LoVo (cell line): ENCODE results near the gene MTUS2.

ENCODE experiments used
- DNase-seq: peaks from one replicate; pipeline ENCODE4 v3.0.0-alpha.2; 2016; ENCODE audit warnings: low spot score

The MTUS2 gene

DNA sequence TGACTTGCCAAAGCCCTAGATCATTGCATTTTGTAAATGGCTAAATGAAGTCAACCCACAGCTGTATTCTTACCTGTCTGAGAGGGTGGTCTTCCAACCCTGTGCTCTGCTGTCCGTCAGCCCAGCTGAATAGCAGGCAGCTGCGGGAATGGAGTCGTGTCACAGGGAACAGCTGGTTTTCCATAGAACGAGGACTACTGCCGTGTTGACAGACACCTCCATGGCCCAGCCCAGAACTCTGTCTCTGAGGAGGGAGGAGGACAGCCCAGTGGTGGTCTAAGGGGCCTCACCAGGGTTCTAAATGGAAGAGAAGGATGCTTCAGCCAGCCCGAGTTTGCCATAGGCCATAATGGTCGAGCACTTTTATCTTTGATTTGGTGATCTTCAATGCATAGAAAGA lies 664.7 kb downstream of the MTUS2 start:
- DNase-seq = no peak

DNA sequence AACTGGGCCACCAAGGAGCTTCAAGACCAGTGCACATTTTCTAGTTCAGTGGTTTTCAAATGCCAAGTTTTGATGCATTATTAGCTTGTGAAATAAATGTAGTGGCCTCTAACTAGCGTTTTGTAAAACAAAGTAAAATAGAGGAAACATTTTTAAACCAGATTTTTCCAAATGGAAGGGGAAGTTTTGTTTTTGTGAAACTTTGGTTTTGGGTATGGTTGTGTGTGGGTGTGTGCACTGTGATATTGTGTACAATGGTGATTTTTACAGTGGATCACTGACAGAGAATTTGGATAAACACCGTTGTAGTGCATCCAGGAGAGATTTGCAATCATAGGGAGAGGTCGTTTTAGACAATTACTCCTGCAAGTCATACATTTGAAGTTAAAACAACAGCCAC lies 666.4 kb downstream of the MTUS2 start:
- no peak for DNase-seq

GRCh38 chr13:29487466-29488454 lies 667.6 kb downstream of the MTUS2 start:
- DNase-seq = no peak

DNA sequence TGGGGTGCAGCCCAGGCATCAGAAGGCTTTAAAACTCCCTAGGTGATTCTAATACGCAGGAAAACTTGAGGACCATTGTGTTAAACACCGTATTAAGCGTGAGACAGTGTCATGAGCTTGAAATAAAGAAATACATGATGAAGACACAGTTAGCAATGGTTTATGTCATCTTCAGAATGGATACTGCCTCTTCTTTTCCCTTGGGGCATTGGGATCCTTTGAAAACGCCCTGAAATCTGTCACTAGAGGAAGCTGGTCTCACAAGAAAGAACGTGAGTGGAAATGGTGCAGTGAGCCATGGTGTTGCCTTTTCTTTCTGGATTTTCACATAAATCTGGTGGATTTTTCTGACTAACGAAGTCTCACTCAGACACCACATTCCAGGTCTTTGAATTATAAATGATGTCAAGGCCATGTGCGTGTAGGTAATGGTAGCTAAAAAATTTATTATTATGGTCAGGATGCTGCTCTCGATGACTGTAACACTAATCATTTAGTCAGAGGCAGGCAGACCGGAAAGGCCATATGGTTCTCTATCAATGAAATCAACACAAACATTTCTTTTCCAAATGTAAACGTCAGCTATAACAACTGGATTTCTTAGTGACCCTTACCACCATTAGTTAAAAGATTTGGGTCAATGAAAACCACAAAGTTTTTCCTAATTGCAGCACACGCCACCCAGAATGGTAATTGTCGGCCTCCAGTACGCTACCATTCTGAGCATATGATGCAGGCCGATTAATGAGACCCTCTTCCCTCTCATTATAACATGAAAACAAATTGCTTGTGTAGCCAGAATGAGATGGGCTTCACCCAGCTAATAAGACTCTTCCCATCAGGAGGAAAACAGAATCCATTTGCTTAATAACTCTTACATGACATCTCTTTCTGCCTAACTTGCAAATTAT lies 669.8 kb downstream of the MTUS2 start:
- DNase-seq = no peak

DNA sequence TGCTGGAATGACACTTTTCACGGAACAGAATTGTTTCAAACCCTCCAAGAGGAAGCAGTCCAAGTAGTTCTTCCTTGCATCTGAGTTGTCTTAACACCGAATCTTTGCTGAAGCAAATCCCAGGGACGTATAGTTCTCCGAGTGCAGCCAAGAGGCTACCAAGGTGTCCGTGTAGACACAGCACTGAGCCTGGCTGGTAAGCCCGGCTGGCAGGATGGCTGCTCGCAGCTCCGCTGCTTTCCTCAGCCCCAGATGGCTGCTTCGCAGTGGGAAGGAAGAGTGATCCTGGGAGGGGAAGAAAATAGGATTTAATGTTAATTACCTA lies 670.4 kb downstream of the MTUS2 start:
- DNase-seq = no peak

GRCh38 chr13:29491248-29491647 lies 671.1 kb downstream of the MTUS2 start:
- no peak for DNase-seq

- no peak for DNase-seq
These were observed 673.7 kb downstream of the MTUS2 start for GRCh38 chr13:29493796-29494195.

DNA sequence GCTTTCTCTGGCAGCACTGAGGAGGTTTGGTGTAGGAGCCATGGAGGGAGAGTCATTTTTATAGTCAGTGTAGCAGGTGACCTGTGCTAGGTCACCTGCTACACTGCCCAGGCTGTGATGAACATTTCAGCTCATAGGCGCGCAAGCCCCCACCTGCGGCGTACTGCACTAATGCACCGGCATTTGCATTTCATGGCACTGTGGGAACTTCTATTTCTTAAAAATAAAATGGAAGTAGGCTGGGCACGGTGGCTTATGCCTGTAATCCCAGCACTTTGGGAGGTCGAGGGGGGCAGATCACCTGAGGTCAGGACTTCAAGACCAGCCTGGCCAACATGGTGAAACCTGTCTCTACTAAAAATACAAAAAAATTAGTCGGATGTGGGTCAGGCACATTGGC lies 674.4 kb downstream of the MTUS2 start:
- DNase-seq = no peak

DNA sequence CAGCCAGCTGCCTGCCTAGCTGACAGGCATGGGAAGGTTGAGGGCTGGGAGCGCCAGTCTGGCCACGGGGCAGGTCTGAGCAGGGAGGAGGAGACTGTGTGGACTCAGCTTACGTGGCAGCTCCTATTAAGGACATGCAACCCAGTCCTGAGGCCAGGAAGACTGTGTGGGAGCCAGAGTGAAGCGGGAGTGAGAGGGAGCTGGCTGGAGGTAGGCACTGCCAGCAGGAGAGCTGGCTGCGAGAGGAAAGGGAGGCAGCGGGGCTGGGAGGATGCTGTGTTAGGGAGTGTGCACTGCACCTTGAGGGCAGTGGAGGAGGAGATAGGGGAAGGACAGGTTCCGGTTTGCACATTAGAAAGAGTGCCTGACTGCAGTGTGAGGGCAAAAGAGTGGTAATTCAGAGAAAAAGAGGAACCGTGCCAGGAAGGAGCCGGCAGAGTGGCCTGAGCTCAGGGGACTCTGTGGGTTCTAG lies 676.1 kb downstream of the MTUS2 start:
- DNase-seq = no peak

GRCh38 chr13:29497137-29497654 lies 677.1 kb downstream of the MTUS2 start:
- DNase-seq = no peak

DNA sequence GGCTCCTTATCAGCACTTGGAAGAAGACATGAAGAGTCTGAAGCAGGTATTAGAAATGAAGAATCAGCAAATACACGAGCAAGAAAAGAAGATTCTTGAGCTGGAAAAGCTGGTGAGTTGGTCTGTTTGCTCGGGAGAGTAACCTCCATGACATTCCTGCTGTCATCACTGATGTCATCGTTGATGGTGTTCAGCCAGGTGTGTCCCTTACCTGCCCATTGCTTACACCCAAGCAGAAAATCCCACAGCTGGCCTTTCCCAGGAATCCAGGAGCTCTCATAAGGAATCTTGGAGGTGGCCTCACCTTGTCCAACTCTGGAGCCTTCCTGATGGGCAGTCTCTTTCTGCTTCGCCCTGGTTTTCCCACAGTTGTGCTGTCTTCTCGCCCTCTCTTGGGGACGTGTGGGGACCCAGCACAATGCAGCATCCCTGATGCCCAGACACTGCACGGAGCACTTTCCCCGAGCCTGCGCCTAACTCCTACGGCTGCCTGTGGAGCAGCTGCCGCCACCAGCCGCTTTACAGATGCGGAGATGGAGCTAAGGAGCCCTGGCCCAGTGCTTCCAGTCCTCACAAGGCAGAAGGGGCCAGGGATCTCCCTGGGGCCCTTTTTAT lies 678.4 kb downstream of the MTUS2 start:
- no peak for DNase-seq

- DNase-seq = no peak
These were observed 679.5 kb downstream of the MTUS2 start for GRCh38 chr13:29499506-29500165.

DNA sequence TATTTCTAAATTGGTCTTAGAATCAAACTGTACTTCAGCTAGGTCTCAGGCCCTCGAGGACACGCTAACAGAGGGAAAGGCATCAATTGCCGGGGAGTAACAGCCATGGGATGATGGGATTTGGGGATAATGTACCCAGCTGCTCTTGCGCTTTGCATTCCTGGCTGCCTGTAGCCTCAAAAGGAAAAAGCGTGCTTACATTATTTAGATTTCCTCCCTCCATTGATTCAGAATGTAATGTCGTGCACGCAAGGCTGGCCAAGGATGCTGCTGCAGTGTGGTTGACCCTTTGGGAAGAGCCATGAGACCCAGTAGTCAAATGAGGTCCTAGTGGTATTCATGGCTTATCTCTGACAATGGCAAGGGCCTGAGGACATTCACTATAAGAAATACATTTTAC lies 680.2 kb downstream of the MTUS2 start:
- DNase-seq = no peak

- DNase-seq = no peak
These were observed 681.5 kb downstream of the MTUS2 start for GRCh38 chr13:29501674-29502073.

DNA sequence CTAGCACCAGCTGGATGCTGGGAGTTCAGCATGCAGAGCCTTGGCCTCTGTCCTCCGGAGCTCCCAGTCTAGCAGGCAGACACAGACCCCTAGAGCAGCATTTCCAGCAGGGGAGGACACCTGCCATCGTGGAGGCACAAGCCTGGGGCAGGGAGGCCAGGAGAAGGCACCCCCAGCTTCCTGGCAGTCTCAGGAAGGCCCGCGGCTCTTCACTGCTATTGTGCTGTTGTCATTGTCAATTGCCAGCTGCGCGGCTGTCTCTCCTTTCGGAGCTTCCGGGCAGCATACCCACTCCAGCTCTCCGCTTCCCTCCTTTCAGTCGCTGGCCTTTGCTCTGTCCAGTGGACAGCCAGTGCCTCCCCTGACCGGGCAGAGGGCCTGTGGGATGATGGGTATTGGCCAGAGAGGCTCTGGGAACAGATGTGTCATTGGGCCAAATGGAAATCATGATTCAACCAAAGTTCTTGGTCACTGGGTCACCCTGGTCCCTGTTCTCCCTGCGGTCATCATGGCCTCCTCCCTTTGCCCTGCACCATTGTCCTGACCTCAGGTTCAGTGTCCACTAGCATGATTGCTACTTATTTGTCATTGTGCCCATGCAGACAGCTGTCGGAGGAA lies 682.4 kb downstream of the MTUS2 start:
- no peak for DNase-seq

DNA sequence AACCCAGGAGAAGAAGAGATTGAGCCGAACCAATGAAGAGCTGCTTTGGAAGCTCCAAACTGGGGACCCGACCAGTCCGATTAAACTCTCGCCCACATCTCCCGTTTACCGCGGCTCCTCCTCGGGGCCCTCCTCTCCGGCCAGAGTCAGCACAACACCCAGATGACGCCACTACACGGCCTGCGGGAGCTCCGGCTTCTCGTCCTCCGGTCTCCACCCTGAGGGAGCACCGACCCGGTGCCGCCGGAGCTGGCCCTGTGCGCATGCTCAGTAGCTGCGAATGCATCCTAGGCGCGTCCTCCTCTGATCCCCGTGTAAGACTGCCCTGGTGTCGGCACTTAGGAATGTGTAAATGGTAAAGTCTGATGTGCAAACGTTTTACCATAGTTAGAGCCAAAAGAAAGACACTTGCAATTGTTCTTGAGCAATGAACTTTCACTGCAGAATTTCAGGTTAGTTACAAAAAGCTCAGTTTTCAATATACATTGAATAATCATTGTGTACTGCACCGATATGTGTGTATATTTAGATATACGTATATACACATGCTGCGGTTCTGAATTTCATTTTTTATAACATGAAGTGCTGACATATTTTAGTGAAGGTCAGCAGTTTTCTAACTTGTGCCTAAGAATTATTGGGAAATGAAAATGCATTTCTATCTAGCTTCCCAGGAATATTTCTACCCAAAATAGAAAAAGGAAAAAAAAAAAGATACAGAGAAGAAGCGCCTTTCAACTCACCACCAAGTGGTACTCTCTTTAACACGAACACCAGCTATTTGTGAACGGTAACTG lies 683.1 kb downstream of the MTUS2 start:
- DNase-seq = no peak

DNA sequence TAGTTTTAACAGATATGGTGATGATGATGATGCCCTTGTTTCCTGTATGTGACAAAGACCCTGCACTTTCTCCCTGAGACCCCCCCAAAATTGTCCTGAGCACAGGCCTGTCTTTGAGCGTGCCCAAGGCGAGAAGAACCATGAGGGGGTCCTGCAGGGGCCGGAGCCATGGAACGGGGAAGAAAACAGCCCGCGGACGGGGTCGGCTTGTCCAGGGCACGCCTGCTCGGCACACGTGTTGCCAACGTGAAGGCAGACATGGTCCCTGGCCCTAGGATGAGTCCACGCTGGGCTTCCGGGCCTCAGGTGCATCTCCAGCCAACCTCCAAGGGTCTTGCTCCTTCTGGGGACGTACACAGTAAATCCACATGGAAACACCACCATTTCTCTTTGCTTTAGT lies 684.6 kb downstream of the MTUS2 start:
- no peak for DNase-seq

GRCh38 chr13:29505511-29505910 lies 685.4 kb downstream of the MTUS2 start:
- no peak for DNase-seq

- no peak for DNase-seq
These were observed 685.8 kb downstream of the MTUS2 start for GRCh38 chr13:29505950-29506349.

DNA sequence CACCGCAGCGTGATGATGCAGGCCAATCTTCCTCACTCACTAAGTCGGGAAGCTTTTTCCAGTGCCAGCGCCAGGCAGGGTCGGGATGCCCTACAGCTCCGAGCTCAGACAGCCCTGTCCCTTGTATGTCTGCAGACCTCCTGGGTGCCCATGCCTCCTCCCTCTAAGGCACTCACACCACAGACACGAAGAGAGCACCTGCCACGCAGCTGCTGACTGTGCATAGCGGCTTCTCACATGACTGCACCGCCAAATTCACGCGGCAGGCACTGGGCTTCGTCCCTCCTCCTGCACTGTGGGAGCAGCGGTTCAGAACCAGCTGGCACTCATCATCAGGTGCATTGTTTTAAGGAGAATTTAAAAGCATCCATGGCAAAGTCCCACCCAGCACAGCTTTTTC lies 687.2 kb downstream of the MTUS2 start:
- no peak for DNase-seq
